DMS153 treated with DMSO at 0.1 percent for 48 hours (cell line): ENCODE results near the gene HRH1.
"Not testable (repeated sequence)": the region's sequence is repeated elsewhere in the genome, so short reads cannot be mapped to it uniquely, and the experiment has no call there.

Experiments
- DNase-seq: peaks from one replicate; lab custom pipeline; 2025; ENCODE audit not compliant: unreplicated experiment; lab: John Stamatoyannopoulos, UW

Gene HRH1

GRCh38 chr3:11140713-11141104 lies 13.6 kb upstream of the HRH1 start:
- DNase-seq: no peak

- no peak for DNase-seq
Observed at GRCh38 chr3:11143476-11143875, 10.8 kb upstream of the HRH1 start.

- DNase-seq: no peak
Observed at GRCh38 chr3:11144996-11145395, 9.3 kb upstream of the HRH1 start.

GRCh38 chr3:11145888-11146287 lies 8.4 kb upstream of the HRH1 start:
- no peak for DNase-seq

GRCh38 chr3:11146773-11147660 lies 7.3 kb upstream of the HRH1 start:
- DNase-seq: no peak

- no peak for DNase-seq
Observed at GRCh38 chr3:11150256-11150655, 4.0 kb upstream of the HRH1 start.

- DNase-seq: no peak
Observed at GRCh38 chr3:11152301-11152700, 2.0 kb upstream of the HRH1 start.

- no peak for DNase-seq
Observed at GRCh38 chr3:11154953-11155325, 646 bp downstream of the HRH1 start.

GRCh38 chr3:11155341-11156025 lies 1.2 kb downstream of the HRH1 start:
- DNase-seq: peak; percentile 1

GRCh38 chr3:11156026-11156410 lies 1.7 kb downstream of the HRH1 start:
- DNase-seq: no peak

GRCh38 chr3:11157421-11157820 lies 3.1 kb downstream of the HRH1 start:
- DNase-seq: no peak

- DNase-seq: no peak
Observed at GRCh38 chr3:11159421-11159904, 5.2 kb downstream of the HRH1 start.

GRCh38 chr3:11161666-11162065 lies 7.4 kb downstream of the HRH1 start:
- DNase-seq: no peak

GRCh38 chr3:11162401-11163345 lies 8.4 kb downstream of the HRH1 start:
- no peak for DNase-seq

- no peak for DNase-seq
Observed at GRCh38 chr3:11164607-11165006, 10.3 kb downstream of the HRH1 start.

GRCh38 chr3:11165476-11165875 lies 11.2 kb downstream of the HRH1 start:
- no peak for DNase-seq

- DNase-seq: not testable (repeated sequence)
Observed at GRCh38 chr3:11166807-11167400, 12.6 kb downstream of the HRH1 start.

- DNase-seq: no peak
Observed at GRCh38 chr3:11167590-11167989, 13.3 kb downstream of the HRH1 start.

GRCh38 chr3:11168406-11168805 lies 14.1 kb downstream of the HRH1 start:
- no peak for DNase-seq

GRCh38 chr3:11168881-11169805 lies 14.8 kb downstream of the HRH1 start:
- no peak for DNase-seq
